Esophagus (tissue), 2 donors: ENCODE results near the gene TAP2. TPM values are rescaled to one million over a fixed set of nuclear protein-coding genes. Genes with fewer than 3 reads are reported as not detected.
"Not testable (repeated sequence)": the region's sequence is repeated elsewhere in the genome, so short reads cannot be mapped to it uniquely, and the experiment has no call there.

Experiments used
- H3K27ac ChIP-seq, 2 donors: one replicate each; pipeline ENCODE4 v1.5.1; 2013; ENCODE audit warnings: low read depth in 2 of 2, mild to moderate bottlenecking in 2 of 2, inconsistent platforms in 1 of 2, low read length in 1 of 2, moderate library complexity in 1 of 2
- H3K27me3 ChIP-seq, 2 donors: one replicate each; pipeline ENCODE4 v1.6.1; 2013; ENCODE audit warnings: low read length in 2 of 2, control low read depth in 1 of 2, mild to moderate bottlenecking in 1 of 2; ENCODE audit not compliant: insufficient read depth in 2 of 2, control insufficient read depth in 1 of 2
- H3K36me3 ChIP-seq, 2 donors: one replicate each; pipeline ENCODE4 v1.6.1; 2013; ENCODE audit warnings: low read length in 1 of 2; ENCODE audit not compliant: control insufficient read depth in 2 of 2, insufficient read depth in 2 of 2
- H3K4me1 ChIP-seq, 2 donors: one replicate each; pipeline ENCODE4 v1.6.1; 2013; ENCODE audit warnings: low read length in 1 of 2; ENCODE audit not compliant: control insufficient read depth in 2 of 2, insufficient read depth in 2 of 2
- H3K4me3 ChIP-seq, 2 donors: one replicate each; pipeline ENCODE4 v1.5.1; 2013; ENCODE audit warnings: low read length in 2 of 2, mild to moderate bottlenecking in 2 of 2, low read depth in 1 of 2, moderate library complexity in 1 of 2
- H3K9me3 ChIP-seq, 2 donors: one replicate each; pipeline ENCODE4 v1.6.1; 2013; ENCODE audit warnings: mild to moderate bottlenecking in 2 of 2, low read depth in 1 of 2, low read length in 1 of 2, moderate library complexity in 1 of 2; ENCODE audit not compliant: control insufficient read depth in 2 of 2, insufficient read depth in 1 of 2
- WGBS, 2 donors: extraction: QIAGEN DNeasy Blood & Tissue Kit; methylation state at CpG; one replicate each; pipeline ENCODE4 v1.1.7; 2013; 5-methylcytosine and 5-hydroxymethylcytosine counted together
- polyA plus RNA-seq, 2 donors: library from polyadenylated mRNA; stranded (reverse); fragments of 200-250 nt; gene quantifications; one replicate each; pipeline ENCODE4 v1.2.3, GENCODE V29; 2013
- donor health status: healthy with polysubstance abuse.
- donor health status: Bipolar disorder and iron deficiency.

The TAP2 gene
- polyA plus RNA-seq, 2 donors = 19.3 to 40.5 TPM

GRCh38 chr6:32873947-32874346 lies 35.4 kb upstream of the TAP2 start:
- not testable (repeated sequence) for H3K4me1 ChIP-seq, H3K36me3 ChIP-seq, H3K27me3 ChIP-seq, H3K4me3 ChIP-seq, H3K9me3 ChIP-seq, H3K27ac ChIP-seq
- WGBS, 2 donors = 0 to 38% methylated on average over 1 of the region's 1 CpG

- no peak overlapping the region for H3K4me3 ChIP-seq
- no peaks in the 10 kb centered on the region for H3K27me3 ChIP-seq
- H3K9me3 ChIP-seq = no peaks in the 10 kb centered on the region
- no peaks in the 10 kb centered on the region for H3K4me1 ChIP-seq
- WGBS, 2 donors = 14% methylated on average over 5 of the region's 5 CpGs
- no peak overlapping the region for H3K27ac ChIP-seq
- no peaks in the 10 kb centered on the region for H3K36me3 ChIP-seq
Observed at GRCh38 chr6:32868257-32868788, 29.8 kb upstream of the TAP2 start.

- WGBS, 2 donors = 45 to 56% methylated on average over 8 of the region's 8 CpGs
- H3K27me3 ChIP-seq = no peaks in the 10 kb centered on the region
- no peaks in the 10 kb centered on the region for H3K4me1 ChIP-seq
- no peak overlapping the region for H3K27ac ChIP-seq
- H3K36me3 ChIP-seq = no peaks in the 10 kb centered on the region
- no peaks in the 10 kb centered on the region for H3K9me3 ChIP-seq
- no peak overlapping the region for H3K4me3 ChIP-seq
Observed at GRCh38 chr6:32867554-32868256, 29.2 kb upstream of the TAP2 start.

- Histone ChIP-seq H3K4me1 (no peaks in the 10 kb centered on the region), H3K9me3 (no peaks in the 10 kb centered on the region), H3K4me3 (no peak overlapping the region), H3K27ac (no peak overlapping the region), H3K27me3 (no peaks in the 10 kb centered on the region), H3K36me3 (no peaks in the 10 kb centered on the region)
- 66 to 73% methylated on average over 3 of the region's 3 CpGs for WGBS, 2 donors
Observed at GRCh38 chr6:32867022-32867477, 28.5 kb upstream of the TAP2 start.

DNA sequence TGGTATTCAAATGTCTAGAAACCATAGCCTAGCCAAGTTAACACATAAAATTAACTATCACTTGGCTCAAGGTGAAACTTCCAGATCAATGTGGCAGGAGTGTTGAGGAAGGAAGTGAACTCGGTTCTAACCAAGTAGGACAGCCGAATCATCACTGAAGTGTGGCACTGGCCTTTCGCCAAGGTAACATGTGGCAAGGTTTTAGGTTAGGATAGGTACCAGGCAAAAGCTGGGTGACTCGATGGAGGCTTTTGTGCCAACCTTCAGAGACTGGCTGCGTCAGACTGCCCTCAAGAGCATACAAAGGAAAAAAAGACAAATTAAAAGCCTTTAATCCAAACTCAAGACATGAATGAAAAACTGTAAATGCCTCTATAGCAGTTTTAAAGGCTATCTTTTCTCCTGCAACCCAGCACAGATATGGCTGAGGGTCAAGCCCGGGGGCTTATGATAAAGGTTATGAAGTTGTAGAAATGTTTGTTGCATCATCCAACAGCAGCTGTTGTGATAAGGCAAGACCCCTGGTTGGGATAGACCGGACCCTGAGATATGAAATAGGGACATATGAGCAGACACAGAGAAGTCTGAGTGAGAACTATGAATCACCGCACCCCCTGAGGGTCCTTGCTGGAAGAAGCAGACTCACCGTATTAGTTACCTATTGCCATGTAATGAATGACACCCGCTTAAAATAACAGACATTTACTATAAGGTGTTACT lies 27.3 kb upstream of the TAP2 start:
- Histone ChIP-seq H3K4me3 (no peak overlapping the region), H3K36me3 (no peaks in the 10 kb centered on the region), H3K9me3 (no peaks in the 10 kb centered on the region), H3K27me3 (no peaks in the 10 kb centered on the region), H3K4me1 (no peaks in the 10 kb centered on the region), H3K27ac (no peak overlapping the region)
- WGBS, 2 donors = 67% methylated on average over 10 of the region's 10 CpGs

- H3K4me1 ChIP-seq = no peaks in the 10 kb centered on the region
- no peaks in the 10 kb centered on the region for H3K27me3 ChIP-seq
- peaks cover 0 to 3% of the 10 kb centered on the region in 2 donors for H3K36me3 ChIP-seq
- H3K9me3 ChIP-seq = no peaks in the 10 kb centered on the region
- 76 to 85% methylated on average over 3 of the region's 3 CpGs for WGBS, 2 donors
- no peak overlapping the region for H3K27ac ChIP-seq
- no peak overlapping the region for H3K4me3 ChIP-seq
Observed at GRCh38 chr6:32862725-32863124, 24.2 kb upstream of the TAP2 start.

GRCh38 chr6:32860674-32861073 lies 22.1 kb upstream of the TAP2 start:
- H3K27ac ChIP-seq = no peak overlapping the region
- 69 to 80% methylated on average over 1 of the region's 1 CpG for WGBS, 2 donors

GRCh38 chr6:32858194-32858593 lies 19.7 kb upstream of the TAP2 start:
- H3K4me3 ChIP-seq = no peak overlapping the region
- H3K36me3 ChIP-seq = peaks cover 0 to 3% of the 10 kb centered on the region in 2 donors
- H3K27ac ChIP-seq = no peak overlapping the region
- H3K4me1 ChIP-seq = no peaks in the 10 kb centered on the region
- H3K9me3 ChIP-seq = no peaks in the 10 kb centered on the region
- WGBS, 2 donors = 87 to 90% methylated on average over 5 of the region's 5 CpGs
- H3K27me3 ChIP-seq = no peaks in the 10 kb centered on the region

More at GRCh38 chr6:32860674-32861073, 22.1 kb upstream of the TAP2 start:
- Histone ChIP-seq H3K4me1 (no peaks in the 10 kb centered on the region), H3K27me3 (no peaks in the 10 kb centered on the region), H3K4me3 (no peak overlapping the region), H3K9me3 (no peaks in the 10 kb centered on the region), H3K36me3 (peaks cover 0 to 3% of the 10 kb centered on the region in 2 donors)

DNA sequence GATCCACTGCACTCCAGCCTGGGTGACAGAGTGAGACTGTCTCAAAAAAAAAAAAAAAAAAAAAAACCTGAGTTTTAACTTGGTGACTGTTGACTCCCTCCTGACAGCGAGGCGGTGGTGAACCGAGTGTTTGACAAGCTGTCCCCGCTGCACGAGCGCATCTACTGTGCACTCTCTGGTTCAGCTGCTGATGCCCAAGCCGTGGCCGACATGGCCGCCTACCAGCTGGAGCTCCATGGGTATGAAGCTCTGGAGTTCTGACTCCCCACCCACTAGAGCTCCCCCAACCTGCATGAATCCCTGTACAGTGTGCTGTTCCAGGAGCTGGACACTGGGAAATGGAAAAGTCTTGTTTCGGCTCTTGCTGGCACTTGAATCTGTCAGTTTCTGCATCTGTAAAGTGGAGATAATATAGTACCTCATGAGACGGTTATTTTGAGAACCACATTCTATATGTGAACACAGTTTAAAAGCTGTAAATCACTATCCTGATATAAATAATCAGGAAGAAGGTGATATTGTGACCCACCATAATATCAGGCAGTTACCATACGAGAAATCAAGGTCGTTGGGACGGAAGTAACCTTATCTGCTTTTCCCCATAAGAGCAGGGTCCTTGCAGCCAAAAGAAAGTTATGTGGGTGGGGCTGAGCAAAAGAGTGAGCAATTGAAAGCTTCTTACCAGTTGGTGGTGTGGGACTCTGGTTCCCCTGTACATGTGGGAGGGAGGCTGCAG lies 18.8 kb upstream of the TAP2 start:
- Histone ChIP-seq H3K9me3 (no peaks in the 10 kb centered on the region), H3K27me3 (no peaks in the 10 kb centered on the region), H3K27ac (no peak overlapping the region), H3K4me3 (no peak overlapping the region), H3K4me1 (peaks cover 0 to 1% of the 10 kb centered on the region in 2 donors), H3K36me3 (peaks cover 0 to 3% of the 10 kb centered on the region in 2 donors)
- WGBS, 2 donors = 80 to 86% methylated on average over 14 of the region's 14 CpGs
